OCI-LY3 (cell line): ENCODE results near the gene SLX9.

ENCODE experiments used
- H2AFZ ChIP-seq: fragments of 200-600, 300-600 bp; shearing (Covaris generic); 2 replicates; pipeline ENCODE4 v1.6.0; 2014; ENCODE audit warnings: antibody characterized with exemption, low read depth, low read length
- H3K27ac ChIP-seq: fragments of 200-600, 300-600 bp; sonication (generic); 2 replicates; pipeline ENCODE4 v1.5.1; 2014; ENCODE audit warnings: mild to moderate bottlenecking, low read length, moderate library complexity, mixed read lengths
- H3K27me3 ChIP-seq: fragments of 200-600, 300-600 bp; sonication (generic); 2 replicates; pipeline ENCODE4 v1.6.1; 2014; ENCODE audit warnings: low read depth, low read length, mixed read lengths
- H3K36me3 ChIP-seq: fragments of 200-600, 300-600 bp; sonication (generic); replicated peaks from 2 replicates; pipeline ENCODE3; 2014; ENCODE audit warnings: low read depth, low read length, mixed read lengths
- H3K4me1 ChIP-seq: fragments of 300-600, 200-600 bp; sonication (generic); 2 replicates; pipeline ENCODE4 v1.6.1; 2014; ENCODE audit warnings: low read length, mixed read lengths
- H3K4me2 ChIP-seq: fragments of 200-600, 300-600 bp; sonication (generic); 2 replicates; pipeline ENCODE4 v1.6.1; 2014; ENCODE audit warnings: low read length, mixed read lengths
- H3K4me3 ChIP-seq: fragments of 300-600, 200-600 bp; sonication (generic); 2 replicates; pipeline ENCODE4 v1.5.1; 2014; ENCODE audit warnings: antibody characterized with exemption, mild to moderate bottlenecking, low read length, moderate library complexity
- H3K79me2 ChIP-seq: fragments of 300-600, 200-600 bp; shearing (Covaris generic); 2 replicates; pipeline ENCODE4 v1.6.1; 2014; ENCODE audit warnings: mild to moderate bottlenecking, low read length, mixed read lengths
- H3K9ac ChIP-seq: fragments of 300-600, 200-600 bp; shearing (Covaris generic); 2 replicates; pipeline ENCODE4 v1.6.0; 2014; ENCODE audit warnings: mild to moderate bottlenecking, low read length, moderate library complexity
- H3K9me3 ChIP-seq: fragments of 200-600, 300-600 bp; shearing (Covaris generic); 2 replicates; pipeline ENCODE4 v1.6.1; 2014; ENCODE audit warnings: low read length, mixed read lengths; ENCODE audit not compliant: insufficient read depth
- H4K20me1 ChIP-seq: fragments of 200-600, 300-600 bp; sonication (generic); 2 replicates; pipeline ENCODE4 v1.6.1; 2016; ENCODE audit warnings: low read length, mixed read lengths; ENCODE audit not compliant: insufficient read depth
- CTCF ChIP-seq: fragments of 200-600, 300-600 bp; sonication (generic); IDR thresholded peaks from 2 replicates; pipeline ENCODE4 v1.5.1; 2014; ENCODE audit warnings: antibody characterized with exemption, low read length, low read depth
- EZH2phosphoT487 ChIP-seq: fragments of 200-600 bp; shearing (Covaris generic); IDR thresholded peaks from 2 replicates; pipeline ENCODE4 v1.6.1; 2018; ENCODE audit warnings: antibody characterized with exemption, mixed run types, low read depth

The SLX9 gene

GRCh38 chr21:44920694-44921604 lies 18.9 kb upstream of the SLX9 start, which contains the start of gene ITGB2:
Gene ITGB2 (minus strand): TSS chr21:44920899. CDS start chr21:44910782, 10,117 bp downstream.
- Histone ChIP-seq H3K4me3 (peak within 1 kb of the TSS; percentile 90), H3K9ac (peak within 1 kb of the TSS; percentile 73), H3K27ac (no peak within 1 kb of the TSS), H3K27me3 (peaks cover 4% of the 10 kb centered on the region; the same call in 1 of the 2 replicates), H2AFZ (peak within 1 kb of the TSS; percentile 67; the same call in 1 of the 2 replicates), H4K20me1 (no peaks in the 10 kb centered on the region), H3K4me1 (0 out of 2 replicates have a peak, but pooled peaks cover 2% of the 10 kb centered on the region), H3K9me3 (0 out of 2 replicates have a peak, but pooled peaks cover 4% of the 10 kb centered on the region), H3K36me3 (no peaks in the 10 kb centered on the region), H3K79me2 (peaks cover 6% of the 10 kb centered on the region; the same call in 1 of the 2 replicates), H3K4me2 (peak within 1 kb of the TSS; percentile 81)
- TF ChIP-seq CTCF (no peak), EZH2phosphoT487 (no peak)

- peaks cover 6% of the 10 kb centered on the region for H3K4me1 ChIP-seq
- H3K36me3 ChIP-seq = no peaks in the 10 kb centered on the region
- no peak overlapping the region for H2AFZ ChIP-seq
- no peak for TF ChIP-seq CTCF
- no peak for TF ChIP-seq EZH2phosphoT487
- H3K9ac ChIP-seq = no peak overlapping the region
- H3K4me2 ChIP-seq = no peak overlapping the region
- H3K9me3 ChIP-seq = 0 out of 2 replicates have a peak, but pooled peaks cover 4% of the 10 kb centered on the region
- H3K27me3 ChIP-seq = peaks cover 4% of the 10 kb centered on the region; the same call in 1 of the 2 replicates
- no peaks in the 10 kb centered on the region for H4K20me1 ChIP-seq
- H3K4me3 ChIP-seq = no peak overlapping the region
- no peak overlapping the region for H3K27ac ChIP-seq
- H3K79me2 ChIP-seq = peaks cover 6% of the 10 kb centered on the region; the same call in 1 of the 2 replicates
Measured at GRCh38 chr21:44921928-44922327, 17.9 kb upstream of the SLX9 start.

GRCh38 chr21:44923480-44924084 lies 16.2 kb upstream of the SLX9 start:
- peaks cover 20% of the 10 kb centered on the region for H3K4me1 ChIP-seq
- no peak overlapping the region for H3K9ac ChIP-seq
- H2AFZ ChIP-seq = no peak overlapping the region
- no peaks in the 10 kb centered on the region for H4K20me1 ChIP-seq
- peaks cover 6% of the 10 kb centered on the region; the same call in 1 of the 2 replicates for H3K79me2 ChIP-seq
- no peak overlapping the region for H3K4me2 ChIP-seq
- peaks cover 4% of the 10 kb centered on the region; the same call in 1 of the 2 replicates for H3K27me3 ChIP-seq
- TF ChIP-seq EZH2phosphoT487 (no peak), CTCF (no peak)
- H3K9me3 ChIP-seq = 0 out of 2 replicates have a peak, but pooled peaks cover 4% of the 10 kb centered on the region
- H3K4me3 ChIP-seq = no peak overlapping the region
- no peaks in the 10 kb centered on the region for H3K36me3 ChIP-seq
- no peak overlapping the region for H3K27ac ChIP-seq
